ENCODE measurements around the gene CDON. TPM values are rescaled to one million over a fixed set of nuclear protein-coding genes. Genes with fewer than 3 reads are reported as not detected.

CDON gene
- total and polyA plus RNA-seq, 2 donors (not counting 1 experiment from before 2014, with no cell fraction given), result 0.01 TPM; not detected in 1

DNA sequence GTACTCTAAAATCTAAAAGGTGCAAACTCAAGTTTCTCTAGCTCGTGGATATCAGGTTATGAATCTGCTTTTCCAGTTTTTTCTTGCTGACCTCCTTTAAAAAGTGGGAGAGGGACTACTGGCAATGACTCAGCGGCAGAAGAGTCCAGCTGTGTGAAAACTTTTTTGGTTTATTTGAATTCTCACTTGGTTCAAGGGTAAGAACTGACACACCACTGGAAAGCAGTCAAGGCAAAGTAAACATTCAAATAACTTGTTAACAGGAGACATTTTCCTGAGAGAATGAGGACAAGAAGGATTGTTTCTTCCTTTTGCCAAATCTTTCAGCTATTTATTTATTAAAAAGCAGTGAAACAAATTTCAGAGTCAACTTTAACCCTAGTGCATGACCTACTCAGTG, 36.1 kb downstream of the CDON start:
- Histone ChIP-seq H3K79me2 (ENCODE audit: control insufficient read depth, insufficient read depth, low read length) (no peaks in the 10 kb centered on the region), H3K36me3 (replicated peaks in 1 of 2; ENCODE audit: control extremely low read depth in 1 of 2, control insufficient read depth in 1 of 2, extremely low read depth in 1 of 2, insufficient read depth in 2 of 2, low read length in 1 of 2) (no peaks in the 10 kb centered on the region), H4K20me1 (ENCODE audit: control insufficient read depth, insufficient read depth, low read length, poor library complexity, severe bottlenecking) (no peaks in the 10 kb centered on the region), H3K9ac (ENCODE audit: low read length) (no peak overlapping the region), H3K9me3 (ENCODE audit: control extremely low read depth in 1 of 3, control insufficient read depth in 2 of 3, insufficient read depth in 1 of 3, low read length in 2 of 3) (no peaks in the 10 kb centered on the region), H3K4me3 (ENCODE audit: control extremely low read depth in 1 of 5, extremely low read depth in 1 of 5, insufficient read depth in 1 of 5, low read depth in 2 of 5, low read length in 4 of 5) (no peak overlapping the region), H3K4me1 (ENCODE audit: control insufficient read depth in 2 of 2, insufficient read depth in 2 of 2, low read length in 2 of 2) (no peaks in the 10 kb centered on the region), H3K27me3 (replicated peaks in 1 of 4; ENCODE audit: control extremely low read depth in 1 of 4, control insufficient read depth in 3 of 4, insufficient read depth in 4 of 4, low read length in 3 of 4) (no peaks in the 10 kb centered on the region), H2AFZ (ENCODE audit: insufficient read depth, low read depth, low read length, poor library complexity, severe bottlenecking) (no peak overlapping the region), H3K27ac (ENCODE audit: low read length in 2 of 2) (no peak overlapping the region), H3K4me2 (replicated peaks; ENCODE audit: low read depth, low read length, poor library complexity, severe bottlenecking) (no peak overlapping the region)
- CTCF ChIA-PET, result no interaction called here
- H3K27ac Mint-ChIP-seq, result no peak overlapping the region
- POLR2A ChIA-PET, result no interaction called here
- no peak overlapping the region for H3K4me3 Mint-ChIP-seq
- TF ChIP-seq EZH2 (IDR thresholded peaks at IDR 0.05; ENCODE audit: borderline replicate concordance, insufficient read depth, low read depth, low read length, poor library complexity, severe bottlenecking), result no peak
- TF ChIP-seq, protein P1, sequence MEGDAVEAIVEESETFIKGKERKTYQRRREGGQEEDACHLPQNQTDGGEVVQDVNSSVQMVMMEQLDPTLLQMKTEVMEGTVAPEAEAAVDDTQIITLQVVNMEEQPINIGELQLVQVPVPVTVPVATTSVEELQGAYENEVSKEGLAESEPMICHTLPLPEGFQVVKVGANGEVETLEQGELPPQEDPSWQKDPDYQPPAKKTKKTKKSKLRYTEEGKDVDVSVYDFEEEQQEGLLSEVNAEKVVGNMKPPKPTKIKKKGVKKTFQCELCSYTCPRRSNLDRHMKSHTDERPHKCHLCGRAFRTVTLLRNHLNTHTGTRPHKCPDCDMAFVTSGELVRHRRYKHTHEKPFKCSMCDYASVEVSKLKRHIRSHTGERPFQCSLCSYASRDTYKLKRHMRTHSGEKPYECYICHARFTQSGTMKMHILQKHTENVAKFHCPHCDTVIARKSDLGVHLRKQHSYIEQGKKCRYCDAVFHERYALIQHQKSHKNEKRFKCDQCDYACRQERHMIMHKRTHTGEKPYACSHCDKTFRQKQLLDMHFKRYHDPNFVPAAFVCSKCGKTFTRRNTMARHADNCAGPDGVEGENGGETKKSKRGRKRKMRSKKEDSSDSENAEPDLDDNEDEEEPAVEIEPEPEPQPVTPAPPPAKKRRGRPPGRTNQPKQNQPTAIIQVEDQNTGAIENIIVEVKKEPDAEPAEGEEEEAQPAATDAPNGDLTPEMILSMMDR (IDR thresholded peaks at IDR 0.05), result no peak
- no peaks in the 10 kb centered on the region for H3K9me3 Mint-ChIP-seq (ENCODE audit: insufficient read depth)
- H3K27me3 Mint-ChIP-seq, result peaks cover 3% of the 10 kb centered on the region
- DNase-seq, result no peak
- H3K4me1 Mint-ChIP-seq, result no peaks in the 10 kb centered on the region
- no peak for ATAC-seq (ENCODE audit: low read depth)
- intact Hi-C loops (cut with micrococcal nuclease), result no loop called here
- WGBS (ENCODE audit: insufficient coverage), result 80% methylated on average over 1 of the region's 2 CpGs

DNA sequence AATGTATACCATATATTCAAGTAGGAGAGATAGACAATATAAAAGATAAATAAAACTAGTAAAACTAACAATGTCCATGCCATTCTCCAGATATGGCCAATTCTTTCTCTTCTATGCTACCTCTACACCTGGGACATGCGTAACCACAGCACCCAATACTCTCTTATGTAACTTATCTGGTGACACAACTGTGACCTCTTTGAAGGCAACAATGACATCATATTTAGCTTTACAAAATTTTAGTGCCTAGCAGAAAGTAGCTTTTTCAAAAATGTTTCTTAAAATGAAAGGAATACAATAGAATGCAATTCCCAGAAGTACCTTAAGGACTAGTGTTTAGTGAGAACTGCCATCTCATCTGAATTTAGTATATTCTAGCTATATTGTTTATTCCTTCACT, 36.8 kb downstream of the CDON start:
- no peaks in the 10 kb centered on the region for H3K4me1 ChIP-seq (ENCODE audit: control insufficient read depth in 2 of 2, insufficient read depth in 2 of 2, low read length in 2 of 2)
- no peaks in the 10 kb centered on the region for H3K9me3 ChIP-seq (ENCODE audit: control extremely low read depth in 1 of 3, control insufficient read depth in 2 of 3, insufficient read depth in 1 of 3, low read length in 2 of 3)
- intact Hi-C loops (cut with micrococcal nuclease), result no loop called here
- no peak overlapping the region for H3K9ac ChIP-seq (ENCODE audit: low read length)
- ATAC-seq (ENCODE audit: low read depth) (no peak), DNase-seq (no peak)
- H3K27me3 ChIP-seq (replicated peaks in 1 of 4; ENCODE audit: control extremely low read depth in 1 of 4, control insufficient read depth in 3 of 4, insufficient read depth in 4 of 4, low read length in 3 of 4), result no peaks in the 10 kb centered on the region
- no peaks in the 10 kb centered on the region for H4K20me1 ChIP-seq (ENCODE audit: control insufficient read depth, insufficient read depth, low read length, poor library complexity, severe bottlenecking)
- H3K27me3 Mint-ChIP-seq, result peaks cover 2% of the 10 kb centered on the region
- no peaks in the 10 kb centered on the region for H3K36me3 ChIP-seq (replicated peaks in 1 of 2; ENCODE audit: control extremely low read depth in 1 of 2, control insufficient read depth in 1 of 2, extremely low read depth in 1 of 2, insufficient read depth in 2 of 2, low read length in 1 of 2)
- H3K79me2 ChIP-seq (ENCODE audit: control insufficient read depth, insufficient read depth, low read length), result no peaks in the 10 kb centered on the region
- H3K4me1 Mint-ChIP-seq, result no peaks in the 10 kb centered on the region
- ChIA-PET POLR2A (no interaction called here), CTCF (no interaction called here)
- H3K4me3 Mint-ChIP-seq, result no peak overlapping the region
- H3K4me3 ChIP-seq (ENCODE audit: control extremely low read depth in 1 of 5, extremely low read depth in 1 of 5, insufficient read depth in 1 of 5, low read depth in 2 of 5, low read length in 4 of 5), result no peak overlapping the region
- H2AFZ ChIP-seq (ENCODE audit: insufficient read depth, low read depth, low read length, poor library complexity, severe bottlenecking), result no peak overlapping the region
- H3K27ac ChIP-seq (ENCODE audit: low read length in 2 of 2), result no peak overlapping the region
- H3K4me2 ChIP-seq (replicated peaks; ENCODE audit: low read depth, low read length, poor library complexity, severe bottlenecking), result no peak overlapping the region
- WGBS (ENCODE audit: insufficient coverage), result 100% methylated on average over 1 of the region's 1 CpG
- no peak overlapping the region for H3K27ac Mint-ChIP-seq
- no peaks in the 10 kb centered on the region for H3K9me3 Mint-ChIP-seq (ENCODE audit: insufficient read depth)
- TF ChIP-seq, protein P1 (IDR thresholded peaks at IDR 0.05), result no peak
- TF ChIP-seq EZH2 (IDR thresholded peaks at IDR 0.05; ENCODE audit: borderline replicate concordance, insufficient read depth, low read depth, low read length, poor library complexity, severe bottlenecking), result no peak
